HG03558 (cell line): ENCODE data around the gene CST3.
"Not testable (repeated sequence)": the region's sequence is repeated elsewhere in the genome, so short reads cannot be mapped to it uniquely, and the experiment has no call there.

ENCODE experiments used
- ATAC-seq: cut with Tn5 transposase; IDR thresholded peaks from one replicate; pipeline ENCODE4 v1.9.1; 2021; ENCODE audit warnings: moderate number of reproducible peaks; ENCODE audit not compliant: unreplicated experiment; ENCODE audit errors: extremely low read depth

The CST3 gene

GRCh38 chr20:23663180-23663579, 25.4 kb upstream of the CST3 start:
- ATAC-seq: no peak

- no peak for ATAC-seq
These were observed 24.6 kb upstream of the CST3 start for GRCh38 chr20:23662276-23662870.

GRCh38 chr20:23661002-23661429, 23.3 kb upstream of the CST3 start:
- no peak for ATAC-seq

- ATAC-seq: no peak
These were observed 22.5 kb upstream of the CST3 start for GRCh38 chr20:23659989-23660837.

GRCh38 chr20:23659610-23659988, 21.8 kb upstream of the CST3 start:
- not testable (repeated sequence) for ATAC-seq

- no peak for ATAC-seq
These were observed 21.3 kb upstream of the CST3 start for GRCh38 chr20:23658989-23659609.

- ATAC-seq: no peak
These were observed 20.6 kb upstream of the CST3 start for GRCh38 chr20:23658336-23658735.

GRCh38 chr20:23657202-23657601, 19.4 kb upstream of the CST3 start:
- ATAC-seq: no peak

- no peak for ATAC-seq
These were observed 18.6 kb upstream of the CST3 start for GRCh38 chr20:23656372-23656771.

GRCh38 chr20:23655491-23656211, 17.9 kb upstream of the CST3 start:
- no peak for ATAC-seq

GRCh38 chr20:23654717-23655116, 17.0 kb upstream of the CST3 start:
- ATAC-seq: no peak

GRCh38 chr20:23654000-23654399, 16.2 kb upstream of the CST3 start:
- ATAC-seq: no peak

GRCh38 chr20:23653400-23653938, 15.7 kb upstream of the CST3 start:
- ATAC-seq: no peak

GRCh38 chr20:23652926-23653325, 15.2 kb upstream of the CST3 start:
- no peak for ATAC-seq

- no peak for ATAC-seq
These were observed 14.6 kb upstream of the CST3 start for GRCh38 chr20:23652371-23652770.

GRCh38 chr20:23651117-23651516, 13.4 kb upstream of the CST3 start:
- ATAC-seq: no peak

- ATAC-seq: no peak
These were observed 12.2 kb upstream of the CST3 start for GRCh38 chr20:23649830-23650417.

GRCh38 chr20:23649242-23649641, 11.5 kb upstream of the CST3 start:
- ATAC-seq: no peak

GRCh38 chr20:23647346-23647745, 9.6 kb upstream of the CST3 start:
- no peak for ATAC-seq
